Right lobe of liver (tissue), 4 donors: Measurements from ENCODE around the gene EEFSEC.

Experiments used
- CTCF ChIP-seq, 4 donors: fragments of 200-600 bp in 3 of 4; fragments of 450-650 bp in 1 of 4; IDR thresholded peaks; one replicate each; pipeline versions ENCODE4 v1.5.1 to v1.8.0; 2016 to 2022; ENCODE audit warnings: antibody characterized with exemption in 4 of 4, mild to moderate bottlenecking in 2 of 4
- POLR2A ChIP-seq: fragments of 450-650 bp; IDR thresholded peaks from one replicate; pipeline ENCODE4 v1.6.1; 2017; ENCODE audit warnings: antibody characterized with exemption, mild to moderate bottlenecking
- donor health status: DM: no; HTN: no; CAD: no.
- donor health status: DM: no; HTN: no; CAD: no.
- donor health status: DM: no; HTN: yes; CAD: no.

GRCh38 chr3:128452120-128452519 lies 298.8 kb downstream of the EEFSEC start:
- no peak for TF ChIP-seq CTCF (IDR thresholded peaks at IDR 0.05)
- no peak for TF ChIP-seq POLR2A
